ACC112 (cell line): ENCODE measurements around the gene CAMK2A.

Source experiments
- H2AFZ ChIP-seq: fragments of 200-600 bp; sonication (generic); one replicate; pipeline ENCODE4 v1.6.0; 2017; ENCODE audit warnings: antibody characterized with exemption, low read length; ENCODE audit not compliant: unreplicated experiment
- H3K27ac ChIP-seq: fragments of 200-600 bp; sonication (generic); 2 replicates; pipeline ENCODE4 v1.5.1; 2014; ENCODE audit warnings: low read depth, mild to moderate bottlenecking, antibody characterized with exemption, low read length, moderate library complexity
- H3K27me3 ChIP-seq: fragments of 200-600 bp; sonication (generic); 2 replicates; pipeline ENCODE4 v1.6.1; 2014; ENCODE audit warnings: mild to moderate bottlenecking, antibody characterized with exemption, low read length, moderate library complexity, mixed read lengths; ENCODE audit not compliant: insufficient read depth
- H3K36me3 ChIP-seq: fragments of 200-600 bp; sonication (generic); 2 replicates; pipeline ENCODE4 v1.6.1; 2016; ENCODE audit warnings: mild to moderate bottlenecking, antibody characterized with exemption, low read length, moderate library complexity, mixed read lengths; ENCODE audit not compliant: insufficient read depth
- H3K4me1 ChIP-seq: fragments of 200-600 bp; sonication (generic); one replicate; pipeline ENCODE4 v1.6.1; 2016; ENCODE audit warnings: low read length, mixed read lengths; ENCODE audit not compliant: insufficient read depth, unreplicated experiment, control insufficient read depth
- H3K4me3 ChIP-seq: fragments of 200-600 bp; sonication (generic); 2 replicates; pipeline ENCODE4 v1.5.1; 2014; ENCODE audit warnings: mild to moderate bottlenecking, low read depth, low read length
- H3K79me2 ChIP-seq: fragments of 200-600 bp; sonication (generic); one replicate; pipeline ENCODE4 v1.6.0; 2016; ENCODE audit warnings: low read length; ENCODE audit not compliant: control insufficient read depth, unreplicated experiment, insufficient read depth

The CAMK2A gene

DNA sequence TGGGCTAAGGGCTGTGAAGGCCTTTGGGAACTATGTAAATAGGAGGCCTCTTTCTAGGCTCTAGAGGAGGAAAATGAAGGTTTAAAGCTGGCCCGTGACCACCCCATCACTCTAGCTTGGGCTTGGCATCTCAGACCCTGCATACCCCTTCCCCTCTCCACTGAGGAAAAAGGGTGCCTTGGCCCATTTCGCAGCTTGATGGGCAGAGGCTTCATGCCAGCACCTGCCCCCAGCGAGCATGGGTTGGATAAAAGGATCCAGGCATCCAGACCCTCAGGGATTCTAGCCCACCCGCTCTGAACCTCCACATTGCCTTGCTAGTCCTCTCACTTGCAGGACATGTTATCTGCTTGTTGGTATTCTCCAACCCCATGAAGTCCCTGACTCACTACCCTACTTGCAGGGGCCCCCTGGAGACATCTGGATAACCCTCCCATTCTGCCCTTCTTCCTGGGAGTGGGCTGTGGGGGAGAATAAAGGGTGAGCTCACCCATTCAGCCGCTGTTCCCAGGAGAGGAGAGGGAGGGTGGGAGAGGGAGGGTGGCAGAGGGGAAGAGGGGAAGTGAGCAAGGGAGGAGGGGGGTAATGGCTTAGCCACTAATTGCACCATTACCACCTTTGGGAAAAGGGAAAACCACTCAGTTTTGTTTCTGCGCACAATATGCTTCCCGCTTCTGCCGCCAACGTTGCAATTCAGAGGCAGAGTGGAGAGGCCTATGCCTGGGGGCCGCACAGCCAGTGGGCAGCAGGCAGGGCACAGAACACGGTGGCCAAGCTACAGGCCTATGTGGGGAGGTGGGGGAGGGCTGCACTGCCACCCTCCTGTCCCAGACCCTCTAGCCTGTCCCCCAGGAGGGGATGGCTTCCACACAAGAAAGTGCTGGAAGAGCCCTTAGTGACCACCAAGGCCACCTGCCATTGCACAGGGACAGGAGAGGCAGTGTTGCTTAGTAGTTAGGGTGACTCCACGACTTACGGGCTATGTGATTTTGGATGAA lies 2.1 kb upstream of the CAMK2A start:
- no peaks in the 10 kb centered on the region for H3K27me3 ChIP-seq
- H3K4me1 ChIP-seq = peaks cover 14% of the 10 kb centered on the region
- no peaks in the 10 kb centered on the region for H3K36me3 ChIP-seq
- H3K79me2 ChIP-seq = no peaks in the 10 kb centered on the region
- no peak overlapping the region for H3K27ac ChIP-seq
- no peak overlapping the region for H3K4me3 ChIP-seq
- H2AFZ ChIP-seq = no peak overlapping the region

DNA sequence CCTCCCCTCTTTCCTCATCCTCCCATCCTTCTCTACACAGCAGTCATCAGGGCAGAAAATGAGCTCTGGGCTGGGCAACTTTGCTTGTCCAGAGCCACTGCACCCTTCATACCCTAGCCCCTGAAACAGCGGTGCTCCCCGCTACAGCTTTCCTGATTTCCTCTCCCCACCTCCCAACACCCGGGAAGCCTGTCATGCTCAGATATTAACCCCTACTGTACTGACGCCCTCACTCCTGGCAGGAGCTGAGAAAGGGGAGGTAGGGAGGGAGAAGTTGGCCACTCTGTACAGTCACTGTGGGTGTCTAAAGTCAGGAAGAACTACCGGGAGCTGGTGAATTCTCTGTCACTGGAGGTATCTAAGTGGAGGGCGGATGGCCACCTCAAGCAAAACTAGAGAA lies 782 bp downstream of the CAMK2A start:
- Histone ChIP-seq H3K4me3 (no peak overlapping the region), H2AFZ (no peak overlapping the region), H3K4me1 (peaks cover 10% of the 10 kb centered on the region), H3K27ac (no peak overlapping the region), H3K79me2 (no peaks in the 10 kb centered on the region), H3K36me3 (no peaks in the 10 kb centered on the region), H3K27me3 (no peaks in the 10 kb centered on the region)

DNA sequence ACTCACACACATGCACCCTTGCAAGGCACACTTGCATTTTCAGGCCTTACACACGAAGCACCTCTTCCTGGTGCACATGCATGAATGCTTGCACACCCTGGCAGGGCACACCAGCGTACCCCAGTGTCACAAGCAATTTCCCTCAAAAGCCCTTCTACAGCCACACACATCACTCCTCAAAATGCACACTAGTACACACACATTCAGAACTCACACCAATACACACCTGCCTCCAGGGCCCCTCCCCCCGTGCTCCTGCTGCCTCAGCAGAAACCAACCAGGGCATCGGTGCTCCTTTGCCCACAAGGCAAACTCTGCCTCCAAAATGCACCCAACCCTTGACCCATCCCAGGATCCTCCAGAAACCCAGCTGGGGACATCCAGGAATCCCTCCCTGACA lies 1.2 kb downstream of the CAMK2A start:
- Histone ChIP-seq H3K27ac (no peak overlapping the region), H2AFZ (no peak overlapping the region), H3K36me3 (no peaks in the 10 kb centered on the region), H3K79me2 (no peaks in the 10 kb centered on the region), H3K4me1 (peaks cover 10% of the 10 kb centered on the region), H3K27me3 (no peaks in the 10 kb centered on the region), H3K4me3 (no peak overlapping the region)

DNA sequence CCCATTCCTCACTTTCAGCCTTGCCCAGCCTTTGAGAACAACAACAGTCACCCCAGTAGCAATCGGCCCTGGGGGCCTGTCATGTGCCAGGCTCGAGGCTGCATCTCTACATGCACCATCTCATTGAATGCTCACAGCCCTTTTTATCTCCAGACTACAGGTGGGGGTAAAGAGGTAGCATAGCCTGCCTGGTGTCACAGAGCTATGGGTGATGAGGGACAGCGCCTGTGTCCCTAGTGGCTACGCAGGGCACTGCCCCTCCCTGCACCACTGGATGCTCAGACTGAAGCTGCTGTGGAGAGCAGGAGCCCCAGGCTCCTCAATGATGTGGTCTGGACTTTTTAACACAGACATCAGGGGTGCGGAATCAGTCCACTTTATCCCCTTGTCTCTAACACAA lies 2.8 kb downstream of the CAMK2A start:
- H3K79me2 ChIP-seq = no peaks in the 10 kb centered on the region
- H3K36me3 ChIP-seq = no peaks in the 10 kb centered on the region
- H3K27me3 ChIP-seq = no peaks in the 10 kb centered on the region
- no peak overlapping the region for H2AFZ ChIP-seq
- H3K4me3 ChIP-seq = no peak overlapping the region
- H3K27ac ChIP-seq = no peak overlapping the region
- H3K4me1 ChIP-seq = peaks cover 10% of the 10 kb centered on the region

DNA sequence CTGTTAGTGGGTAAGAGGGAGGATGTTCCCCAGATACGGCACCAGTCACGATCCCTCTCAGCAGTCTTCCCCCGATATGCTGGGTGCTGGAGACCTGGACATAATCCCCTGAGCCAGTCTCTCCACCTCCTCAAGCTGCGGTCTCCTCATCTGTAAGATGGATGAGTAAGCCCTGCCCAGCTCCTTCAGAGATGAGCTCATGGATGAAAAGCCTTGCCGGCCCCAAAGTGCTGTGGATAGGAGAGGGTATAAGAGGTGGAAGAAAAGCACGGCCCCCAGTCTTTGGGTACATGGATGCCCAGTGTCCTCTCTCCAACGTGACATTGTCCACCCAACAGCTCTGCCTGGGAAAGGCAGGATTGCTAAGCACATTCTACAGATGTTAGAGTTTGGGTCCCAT lies 4.5 kb downstream of the CAMK2A start:
- H2AFZ ChIP-seq = no peak overlapping the region
- no peak overlapping the region for H3K4me3 ChIP-seq
- no peaks in the 10 kb centered on the region for H3K27me3 ChIP-seq
- H3K79me2 ChIP-seq = no peaks in the 10 kb centered on the region
- no peak overlapping the region for H3K27ac ChIP-seq
- no peaks in the 10 kb centered on the region for H3K36me3 ChIP-seq
- H3K4me1 ChIP-seq = peaks cover 10% of the 10 kb centered on the region

DNA sequence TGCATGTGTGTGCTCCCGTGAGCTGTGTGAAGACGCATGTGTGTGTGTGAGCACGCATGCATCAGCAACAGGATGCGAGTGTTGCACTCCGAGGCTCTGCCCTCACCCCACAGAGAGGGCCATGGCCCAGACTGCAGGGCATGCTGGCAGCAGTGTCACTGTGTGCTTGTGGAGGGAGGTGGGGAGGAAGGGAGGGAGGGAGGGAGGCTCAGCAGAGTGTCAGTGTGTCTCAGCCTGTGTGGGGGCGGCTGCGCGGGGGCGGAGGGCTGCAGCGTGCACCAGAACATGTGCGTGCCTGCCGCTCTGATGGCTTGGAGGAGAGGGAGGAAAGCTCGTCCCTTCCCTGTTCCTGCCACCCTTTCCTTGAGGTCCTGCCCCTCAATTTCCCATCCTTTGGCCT lies 5.3 kb downstream of the CAMK2A start:
- Histone ChIP-seq H3K79me2 (no peaks in the 10 kb centered on the region), H3K27ac (no peak overlapping the region), H3K36me3 (no peaks in the 10 kb centered on the region), H3K27me3 (no peaks in the 10 kb centered on the region), H3K4me1 (peaks cover 10% of the 10 kb centered on the region), H3K4me3 (no peak overlapping the region), H2AFZ (no peak overlapping the region)

DNA sequence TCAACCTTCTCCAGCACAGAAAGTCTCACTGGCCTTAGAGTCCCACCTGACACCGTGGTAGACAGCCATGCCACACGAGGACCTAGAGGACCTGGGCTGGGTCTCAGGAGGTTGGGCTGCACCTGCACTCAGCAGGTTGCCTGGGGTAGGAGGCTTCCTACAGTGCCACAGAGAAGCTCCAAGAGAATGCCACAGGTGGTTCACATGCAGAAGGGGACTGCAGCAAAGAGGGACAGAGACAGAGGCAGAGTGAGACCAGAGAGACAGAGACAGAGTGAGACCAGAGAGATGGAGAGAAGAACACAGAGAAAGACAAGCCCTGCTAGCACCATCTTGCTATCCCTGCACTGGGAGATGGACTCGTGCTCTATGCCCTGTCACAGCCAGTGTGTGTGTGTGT lies 5.7 kb downstream of the CAMK2A start:
- Histone ChIP-seq H2AFZ (no peak overlapping the region), H3K4me3 (no peak overlapping the region), H3K27ac (no peak overlapping the region), H3K79me2 (no peaks in the 10 kb centered on the region), H3K4me1 (peaks cover 10% of the 10 kb centered on the region), H3K36me3 (no peaks in the 10 kb centered on the region), H3K27me3 (no peaks in the 10 kb centered on the region)

DNA sequence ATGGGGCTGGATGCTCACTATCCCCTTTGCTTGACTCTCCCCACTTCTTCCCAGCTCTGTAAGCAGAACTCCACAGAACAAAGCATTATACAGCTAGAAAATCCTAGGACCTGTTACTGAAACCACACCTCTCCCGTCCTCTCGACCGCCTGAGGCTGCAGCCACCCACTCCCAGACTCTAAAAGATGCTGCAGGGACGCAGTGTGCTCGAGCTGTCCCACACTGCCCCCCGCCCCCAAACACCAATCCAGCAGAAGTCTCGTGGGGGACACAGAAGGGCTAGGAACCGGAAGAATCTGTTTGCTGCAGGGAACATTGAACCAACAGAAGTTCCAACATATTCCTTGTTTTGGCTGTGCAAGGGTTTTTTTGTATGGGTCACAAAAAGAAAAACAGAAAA lies 7.6 kb downstream of the CAMK2A start:
- Histone ChIP-seq H3K4me3 (no peak overlapping the region), H3K36me3 (no peaks in the 10 kb centered on the region), H3K79me2 (no peaks in the 10 kb centered on the region), H3K27me3 (no peaks in the 10 kb centered on the region), H2AFZ (no peak overlapping the region), H3K27ac (no peak overlapping the region), H3K4me1 (peaks cover 20% of the 10 kb centered on the region)

DNA sequence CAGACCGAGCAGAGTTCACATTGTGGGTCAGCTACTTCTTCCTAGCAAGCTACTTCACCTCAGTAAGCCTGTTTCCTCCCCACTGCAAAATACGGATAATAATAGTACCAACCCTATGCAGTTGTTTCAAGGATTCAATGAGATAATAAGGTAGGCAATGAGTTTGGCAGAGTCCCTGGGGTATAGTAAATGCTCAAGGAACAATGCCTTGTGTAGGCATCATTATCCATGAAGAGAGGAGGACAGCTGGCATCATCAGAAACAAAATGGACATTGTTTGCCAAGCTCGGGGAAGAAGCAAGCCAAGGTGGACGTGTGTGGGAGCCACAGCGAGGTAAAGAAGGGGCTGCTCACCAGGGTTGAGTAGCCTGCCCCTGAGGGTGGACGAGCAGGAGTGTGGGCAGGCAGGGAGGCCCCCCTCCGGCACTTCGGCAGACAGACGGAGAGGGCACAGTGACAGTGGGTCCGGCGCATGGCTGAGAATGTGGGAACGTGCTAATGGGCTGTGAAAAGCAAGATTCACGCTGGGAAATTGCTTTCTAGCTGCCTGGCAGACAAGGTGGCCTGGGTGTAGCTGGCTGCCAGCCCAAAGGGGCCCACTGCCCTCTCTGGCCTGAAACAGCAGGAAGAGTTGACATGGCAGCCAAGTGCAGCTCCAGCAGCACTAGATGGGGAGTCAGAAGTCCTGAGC lies 10.1 kb downstream of the CAMK2A start:
- Histone ChIP-seq H3K79me2 (no peaks in the 10 kb centered on the region), H3K4me3 (no peak overlapping the region), H3K4me1 (peaks cover 11% of the 10 kb centered on the region), H3K27me3 (no peaks in the 10 kb centered on the region), H2AFZ (no peak overlapping the region), H3K36me3 (no peaks in the 10 kb centered on the region), H3K27ac (no peak overlapping the region)

DNA sequence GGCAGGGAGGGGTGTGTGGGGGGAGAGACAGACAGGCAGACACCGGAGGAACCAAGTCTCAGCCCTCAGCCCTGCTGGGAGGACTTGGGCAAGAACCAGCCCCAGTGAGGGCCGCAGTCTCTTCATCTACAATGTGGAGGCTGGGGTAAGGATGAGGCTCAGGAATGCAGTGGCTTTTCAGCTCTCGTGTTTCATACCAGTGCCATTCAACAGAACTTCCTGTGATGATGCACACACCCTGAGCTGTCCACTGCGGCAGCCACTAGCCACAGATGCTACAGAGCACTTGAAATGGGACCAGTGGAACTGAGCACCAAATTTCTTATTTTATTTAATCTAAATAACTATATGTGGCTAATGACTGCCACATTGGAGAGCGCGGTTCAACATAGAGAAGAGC lies 10.7 kb downstream of the CAMK2A start:
- H3K4me1 ChIP-seq = peaks cover 11% of the 10 kb centered on the region
- no peaks in the 10 kb centered on the region for H3K79me2 ChIP-seq
- no peak overlapping the region for H2AFZ ChIP-seq
- no peak overlapping the region for H3K27ac ChIP-seq
- H3K27me3 ChIP-seq = no peaks in the 10 kb centered on the region
- H3K36me3 ChIP-seq = no peaks in the 10 kb centered on the region
- H3K4me3 ChIP-seq = no peak overlapping the region
